ENCODE results near the gene CEP85L.

DNA sequence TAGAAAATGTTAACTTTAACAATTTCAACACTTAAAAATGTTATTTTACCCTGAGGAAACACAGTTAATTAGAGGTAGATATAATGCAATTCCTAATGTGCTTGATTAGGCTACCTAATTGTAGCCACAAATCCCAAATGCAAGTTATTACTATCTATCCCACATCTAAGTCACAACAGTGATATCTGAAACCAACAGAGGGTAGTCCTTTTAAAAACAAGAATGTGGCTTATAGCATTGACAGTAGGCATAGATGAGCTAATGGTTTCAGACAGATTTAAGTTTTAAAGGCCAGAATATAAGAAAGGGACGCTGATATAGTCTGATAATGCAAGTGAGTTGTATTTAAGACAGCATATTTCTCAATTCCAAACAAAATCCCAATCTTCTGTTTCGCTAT is 80.3 kb downstream of the CEP85L start:
- TF ChIP-seq CTCF (IDR thresholded peaks at IDR 0.05) (no peak), POLR2A (IDR thresholded peaks at IDR 0.05; ENCODE audit: low read depth) (no peak), EP300 (IDR thresholded peaks at IDR 0.05) (no peak), POLR2AphosphoS5 (IDR thresholded peaks at IDR 0.05) (no peak)
